T-helper 2 cell treated with Interferon-gamma antibody and Interleukin-4, amounts not matched to agents 5 μg/mL and 100 μg/mL, for 36 hours (primary cell): Measurements from ENCODE around the gene CASKIN1.
A peak's percentile ranks its signal among the peaks of the same experiment; 100 is the strongest.
"Not testable (repeated sequence)": the region's sequence is repeated elsewhere in the genome, so short reads cannot be mapped to it uniquely, and the experiment has no call there.

Experiments used
- DNase-seq: peaks from one replicate; pipeline ENCODE4 v3.0.0; 2021; ENCODE audit warnings: low spot score
- H3K27ac Mint-ChIP-seq: one replicate; pipeline ENCODE4 v1.8.0; 2021; ENCODE audit warnings: mild to moderate bottlenecking, mixed read lengths
- H3K27me3 Mint-ChIP-seq: one replicate; pipeline ENCODE4 v1.8.0; 2021; ENCODE audit warnings: low read depth, mixed read lengths
- H3K36me3 Mint-ChIP-seq: one replicate; pipeline ENCODE4 v1.8.0; 2021; ENCODE audit warnings: low read depth, mixed read lengths
- H3K4me1 Mint-ChIP-seq: one replicate; pipeline ENCODE4 v1.8.0; 2021; ENCODE audit warnings: low read depth, mixed read lengths
- H3K4me3 Mint-ChIP-seq: one replicate; pipeline ENCODE4 v1.8.0; 2022; ENCODE audit warnings: mild to moderate bottlenecking, moderate library complexity, mixed read lengths
- H3K9me3 Mint-ChIP-seq: one replicate; pipeline ENCODE4 v1.8.0; 2021; ENCODE audit warnings: mixed read lengths

The CASKIN1 gene

GRCh38 chr16:2209258-2210008 is 13.0 kb upstream of the CASKIN1 start:
- Mint-ChIP-seq H3K27me3 (no peaks in the 10 kb centered on the region), H3K9me3 (no peaks in the 10 kb centered on the region), H3K36me3 (peaks cover 20% of the 10 kb centered on the region), H3K27ac (no peak overlapping the region), H3K4me1 (peaks cover 18% of the 10 kb centered on the region), H3K4me3 (no peak overlapping the region)
- no peak for DNase-seq

GRCh38 chr16:2208772-2209171 is 12.4 kb upstream of the CASKIN1 start:
- Mint-ChIP-seq H3K9me3 (no peaks in the 10 kb centered on the region), H3K27me3 (no peaks in the 10 kb centered on the region), H3K4me1 (peaks cover 19% of the 10 kb centered on the region), H3K4me3 (no peak overlapping the region), H3K36me3 (peaks cover 20% of the 10 kb centered on the region), H3K27ac (no peak overlapping the region)
- no peak for DNase-seq

GRCh38 chr16:2208308-2208707 is 11.9 kb upstream of the CASKIN1 start:
- no peaks in the 10 kb centered on the region for H3K27me3 Mint-ChIP-seq
- peaks cover 17% of the 10 kb centered on the region for H3K36me3 Mint-ChIP-seq
- H3K4me3 Mint-ChIP-seq = no peak overlapping the region
- H3K4me1 Mint-ChIP-seq = peaks cover 16% of the 10 kb centered on the region
- H3K9me3 Mint-ChIP-seq = no peaks in the 10 kb centered on the region
- no peak for DNase-seq
- no peak overlapping the region for H3K27ac Mint-ChIP-seq

- no peak for DNase-seq
- Mint-ChIP-seq H3K4me3 (peak overlapping the region; percentile 64), H3K27ac (peak overlapping the region; percentile 0), H3K36me3 (peaks cover 16% of the 10 kb centered on the region), H3K4me1 (peaks cover 13% of the 10 kb centered on the region), H3K27me3 (no peaks in the 10 kb centered on the region), H3K9me3 (no peaks in the 10 kb centered on the region)
These were observed 11.5 kb upstream of the CASKIN1 start for GRCh38 chr16:2207872-2208271.

GRCh38 chr16:2206780-2207433 is 10.5 kb upstream of the CASKIN1 start:
- no peaks in the 10 kb centered on the region for H3K9me3 Mint-ChIP-seq
- peaks cover 13% of the 10 kb centered on the region for H3K36me3 Mint-ChIP-seq
- H3K27me3 Mint-ChIP-seq = peaks cover 3% of the 10 kb centered on the region
- peaks cover 7% of the 10 kb centered on the region for H3K4me1 Mint-ChIP-seq
- H3K4me3 Mint-ChIP-seq = peak overlapping the region; percentile 84
- DNase-seq = no peak
- peak overlapping the region; percentile 0 for H3K27ac Mint-ChIP-seq

- Mint-ChIP-seq H3K36me3 (peaks cover 13% of the 10 kb centered on the region), H3K27me3 (peaks cover 5% of the 10 kb centered on the region), H3K4me1 (peaks cover 7% of the 10 kb centered on the region), H3K4me3 (peak overlapping the region; percentile 84), H3K9me3 (no peaks in the 10 kb centered on the region), H3K27ac (peak overlapping the region; percentile 80)
- no peak for DNase-seq
These were observed 10.0 kb upstream of the CASKIN1 start for GRCh38 chr16:2206420-2206779.

GRCh38 chr16:2205967-2206313 is 9.5 kb upstream of the CASKIN1 start:
- DNase-seq = no peak
- peaks cover 7% of the 10 kb centered on the region for H3K4me1 Mint-ChIP-seq
- H3K36me3 Mint-ChIP-seq = peaks cover 13% of the 10 kb centered on the region
- H3K9me3 Mint-ChIP-seq = no peaks in the 10 kb centered on the region
- peaks cover 5% of the 10 kb centered on the region for H3K27me3 Mint-ChIP-seq
- H3K27ac Mint-ChIP-seq = peak overlapping the region; percentile 80
- peak overlapping the region; percentile 84 for H3K4me3 Mint-ChIP-seq

- Mint-ChIP-seq H3K36me3 (peaks cover 13% of the 10 kb centered on the region), H3K27me3 (peaks cover 6% of the 10 kb centered on the region), H3K27ac (peak within 1 kb of the TSS; percentile 80), H3K9me3 (no peaks in the 10 kb centered on the region), H3K4me3 (peak within 1 kb of the TSS; percentile 84), H3K4me1 (peaks cover 7% of the 10 kb centered on the region)
- peak; percentile 89 for DNase-seq
These were observed 8.9 kb upstream of the CASKIN1 start, which contains the start of gene MLST8 for GRCh38 chr16:2205104-2205966. Gene MLST8, plus strand, starts transcription at chr16:2205454. Its CDS starts 632 bp downstream, at chr16:2206086.

- Mint-ChIP-seq H3K4me1 (peaks cover 7% of the 10 kb centered on the region), H3K4me3 (peak overlapping the region; percentile 73), H3K9me3 (no peaks in the 10 kb centered on the region), H3K27ac (peak overlapping the region; percentile 76), H3K27me3 (peaks cover 10% of the 10 kb centered on the region), H3K36me3 (peaks cover 13% of the 10 kb centered on the region)
- no peak for DNase-seq
These were observed 8.2 kb upstream of the CASKIN1 start for GRCh38 chr16:2204416-2205103.

GRCh38 chr16:2203119-2203688 is 6.8 kb upstream of the CASKIN1 start:
- Mint-ChIP-seq H3K4me3 (peak overlapping the region; percentile 49), H3K27ac (peak overlapping the region; percentile 6), H3K27me3 (peaks cover 19% of the 10 kb centered on the region), H3K36me3 (peaks cover 11% of the 10 kb centered on the region)
- not testable (repeated sequence) for DNase-seq, H3K9me3 Mint-ChIP-seq, H3K4me1 Mint-ChIP-seq

GRCh38 chr16:2200313-2200712 is 3.9 kb upstream of the CASKIN1 start:
- Mint-ChIP-seq H3K27me3 (peaks cover 34% of the 10 kb centered on the region), H3K4me1 (peaks cover 5% of the 10 kb centered on the region), H3K27ac (no peak overlapping the region), H3K9me3 (no peaks in the 10 kb centered on the region), H3K36me3 (no peaks in the 10 kb centered on the region), H3K4me3 (no peak overlapping the region)
- no peak for DNase-seq

GRCh38 chr16:2199621-2200139 is 3.3 kb upstream of the CASKIN1 start:
- no peak for DNase-seq
- Mint-ChIP-seq H3K27ac (no peak overlapping the region), H3K4me3 (no peak overlapping the region), H3K27me3 (peaks cover 40% of the 10 kb centered on the region), H3K9me3 (no peaks in the 10 kb centered on the region), H3K36me3 (no peaks in the 10 kb centered on the region), H3K4me1 (peaks cover 3% of the 10 kb centered on the region)

- Mint-ChIP-seq H3K4me1 (no peaks in the 10 kb centered on the region), H3K27ac (no peak overlapping the region), H3K36me3 (no peaks in the 10 kb centered on the region), H3K9me3 (no peaks in the 10 kb centered on the region), H3K27me3 (peaks cover 44% of the 10 kb centered on the region), H3K4me3 (no peak overlapping the region)
- DNase-seq = no peak
These were observed 2.7 kb upstream of the CASKIN1 start for GRCh38 chr16:2199095-2199494.
